Measurements from ENCODE around the gene PSMB2.

PSMB2 gene

DNA sequence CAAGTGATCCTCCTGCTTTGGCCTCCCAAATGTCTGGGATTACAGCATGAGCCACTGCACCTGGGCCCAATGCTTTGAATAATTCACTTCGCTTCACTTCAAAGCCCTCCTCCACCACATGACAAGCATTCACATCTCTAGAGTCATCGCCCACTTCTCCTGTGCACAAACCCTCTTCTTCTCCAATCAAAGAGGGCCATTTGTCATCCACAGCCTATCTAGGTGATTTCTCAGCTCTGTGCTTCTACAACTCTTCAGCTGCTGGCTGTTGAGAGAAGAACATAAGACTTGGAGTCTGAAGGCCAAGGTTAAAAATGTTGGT, 20.1 kb upstream of the PSMB2 start:
- Histone ChIP-seq H3K9ac (ENCODE audit: low read length) (no peak overlapping the region), H3K36me3 (ENCODE audit: control insufficient read depth, insufficient read depth, low read length) (no peaks in the 10 kb centered on the region), H3K4me1 (ENCODE audit: control insufficient read depth, insufficient read depth, low read length) (no peaks in the 10 kb centered on the region), H3K4me3 (ENCODE audit: low read length) (no peak overlapping the region), H3K27me3 (ENCODE audit: control insufficient read depth, insufficient read depth, low read length) (peaks cover 6% of the 10 kb centered on the region), H3K9me3 (ENCODE audit: control insufficient read depth, low read length) (no peaks in the 10 kb centered on the region)

GRCh38 chr1:35660581-35661473, 19.5 kb upstream of the PSMB2 start:
- Histone ChIP-seq H3K9ac (ENCODE audit: low read length) (no peak overlapping the region), H3K27me3 (ENCODE audit: control insufficient read depth, insufficient read depth, low read length) (peaks cover 6% of the 10 kb centered on the region), H3K4me3 (ENCODE audit: low read length) (no peak overlapping the region), H3K4me1 (ENCODE audit: control insufficient read depth, insufficient read depth, low read length) (no peaks in the 10 kb centered on the region), H3K9me3 (ENCODE audit: control insufficient read depth, low read length) (no peaks in the 10 kb centered on the region), H3K36me3 (ENCODE audit: control insufficient read depth, insufficient read depth, low read length) (no peaks in the 10 kb centered on the region)

- H3K4me3 ChIP-seq (ENCODE audit: low read length) = no peak overlapping the region
- no peaks in the 10 kb centered on the region for H3K9me3 ChIP-seq (ENCODE audit: control insufficient read depth, low read length)
- no peaks in the 10 kb centered on the region for H3K36me3 ChIP-seq (ENCODE audit: control insufficient read depth, insufficient read depth, low read length)
- H3K9ac ChIP-seq (ENCODE audit: low read length) = no peak overlapping the region
- peaks cover 6% of the 10 kb centered on the region for H3K27me3 ChIP-seq (ENCODE audit: control insufficient read depth, insufficient read depth, low read length)
- no peaks in the 10 kb centered on the region for H3K4me1 ChIP-seq (ENCODE audit: control insufficient read depth, insufficient read depth, low read length)
These were observed 18.3 kb upstream of the PSMB2 start for GRCh38 chr1:35659589-35659988.

DNA sequence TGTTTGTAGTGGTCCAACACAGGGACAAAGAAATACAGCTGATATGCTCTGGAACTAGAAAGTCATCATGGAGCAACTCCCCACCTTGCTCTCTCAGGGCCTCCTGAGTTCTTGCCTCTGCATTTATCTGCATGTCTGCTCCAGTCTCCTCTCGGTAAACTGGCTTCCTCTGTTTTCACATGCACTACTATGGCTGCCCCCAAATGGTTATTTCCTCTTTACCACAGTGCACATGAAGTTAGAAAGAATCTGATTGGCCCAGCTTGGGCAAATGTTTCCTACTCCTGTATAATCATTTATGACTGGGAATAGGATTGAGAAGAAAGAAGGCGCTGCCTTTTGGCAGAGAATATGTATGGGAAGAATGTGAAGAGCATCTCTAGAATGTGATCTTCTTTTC, 16.5 kb upstream of the PSMB2 start:
- H3K9me3 ChIP-seq (ENCODE audit: control insufficient read depth, low read length) = no peaks in the 10 kb centered on the region
- peaks cover 6% of the 10 kb centered on the region for H3K27me3 ChIP-seq (ENCODE audit: control insufficient read depth, insufficient read depth, low read length)
- no peak overlapping the region for H3K9ac ChIP-seq (ENCODE audit: low read length)
- H3K4me3 ChIP-seq (ENCODE audit: low read length) = no peak overlapping the region
- no peaks in the 10 kb centered on the region for H3K4me1 ChIP-seq (ENCODE audit: control insufficient read depth, insufficient read depth, low read length)
- H3K36me3 ChIP-seq (ENCODE audit: control insufficient read depth, insufficient read depth, low read length) = no peaks in the 10 kb centered on the region

DNA sequence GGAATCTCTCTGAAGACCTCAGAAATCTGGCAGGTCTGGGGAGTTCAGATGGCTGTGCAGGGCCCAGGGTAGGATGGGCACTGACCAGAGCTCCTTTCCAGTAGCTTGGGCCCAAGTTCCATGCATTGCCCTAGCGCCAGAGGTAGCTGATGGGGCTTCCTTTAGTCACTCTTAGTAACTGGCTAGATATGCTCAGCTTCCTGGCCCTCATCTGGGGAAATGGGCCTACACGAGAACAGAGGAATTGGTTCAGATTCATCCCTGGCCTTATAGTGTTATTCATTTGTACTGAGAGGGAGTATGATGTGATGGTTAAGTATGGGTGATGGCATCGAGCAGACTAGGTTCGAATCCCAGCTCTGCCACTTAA, 15.5 kb upstream of the PSMB2 start:
- H3K36me3 ChIP-seq (ENCODE audit: control insufficient read depth, insufficient read depth, low read length) = no peaks in the 10 kb centered on the region
- H3K4me3 ChIP-seq (ENCODE audit: low read length) = no peak overlapping the region
- H3K4me1 ChIP-seq (ENCODE audit: control insufficient read depth, insufficient read depth, low read length) = no peaks in the 10 kb centered on the region
- H3K9me3 ChIP-seq (ENCODE audit: control insufficient read depth, low read length) = no peaks in the 10 kb centered on the region
- peaks cover 6% of the 10 kb centered on the region for H3K27me3 ChIP-seq (ENCODE audit: control insufficient read depth, insufficient read depth, low read length)
- no peak overlapping the region for H3K9ac ChIP-seq (ENCODE audit: low read length)

GRCh38 chr1:35656148-35656862, 15.0 kb upstream of the PSMB2 start:
- H3K9me3 ChIP-seq (ENCODE audit: control insufficient read depth, low read length) = no peaks in the 10 kb centered on the region
- H3K9ac ChIP-seq (ENCODE audit: low read length) = no peak overlapping the region
- no peak overlapping the region for H3K4me3 ChIP-seq (ENCODE audit: low read length)
- no peaks in the 10 kb centered on the region for H3K36me3 ChIP-seq (ENCODE audit: control insufficient read depth, insufficient read depth, low read length)
- peaks cover 6% of the 10 kb centered on the region for H3K27me3 ChIP-seq (ENCODE audit: control insufficient read depth, insufficient read depth, low read length)
- H3K4me1 ChIP-seq (ENCODE audit: control insufficient read depth, insufficient read depth, low read length) = no peaks in the 10 kb centered on the region

GRCh38 chr1:35655196-35655595, 13.9 kb upstream of the PSMB2 start:
- Histone ChIP-seq H3K27me3 (ENCODE audit: control insufficient read depth, insufficient read depth, low read length) (peaks cover 6% of the 10 kb centered on the region), H3K4me1 (ENCODE audit: control insufficient read depth, insufficient read depth, low read length) (no peaks in the 10 kb centered on the region), H3K9me3 (ENCODE audit: control insufficient read depth, low read length) (no peaks in the 10 kb centered on the region), H3K9ac (ENCODE audit: low read length) (no peak overlapping the region), H3K36me3 (ENCODE audit: control insufficient read depth, insufficient read depth, low read length) (no peaks in the 10 kb centered on the region), H3K4me3 (ENCODE audit: low read length) (no peak overlapping the region)

GRCh38 chr1:35650416-35650815, 9.1 kb upstream of the PSMB2 start:
- no peak overlapping the region for H3K9ac ChIP-seq (ENCODE audit: low read length)
- no peak overlapping the region for H3K4me3 ChIP-seq (ENCODE audit: low read length)
- H3K4me1 ChIP-seq (ENCODE audit: control insufficient read depth, insufficient read depth, low read length) = no peaks in the 10 kb centered on the region
- H3K36me3 ChIP-seq (ENCODE audit: control insufficient read depth, insufficient read depth, low read length) = no peaks in the 10 kb centered on the region
- H3K9me3 ChIP-seq (ENCODE audit: control insufficient read depth, low read length) = no peaks in the 10 kb centered on the region
- H3K27me3 ChIP-seq (ENCODE audit: control insufficient read depth, insufficient read depth, low read length) = peaks cover 4% of the 10 kb centered on the region

- no peaks in the 10 kb centered on the region for H3K4me1 ChIP-seq (ENCODE audit: control insufficient read depth, insufficient read depth, low read length)
- H3K36me3 ChIP-seq (ENCODE audit: control insufficient read depth, insufficient read depth, low read length) = no peaks in the 10 kb centered on the region
- H3K9ac ChIP-seq (ENCODE audit: low read length) = no peak overlapping the region
- H3K9me3 ChIP-seq (ENCODE audit: control insufficient read depth, low read length) = no peaks in the 10 kb centered on the region
- H3K27me3 ChIP-seq (ENCODE audit: control insufficient read depth, insufficient read depth, low read length) = peaks cover 11% of the 10 kb centered on the region
- no peak overlapping the region for H3K4me3 ChIP-seq (ENCODE audit: low read length)
These were observed 4.7 kb upstream of the PSMB2 start for GRCh38 chr1:35646043-35646442.

- no peak overlapping the region for H3K4me3 ChIP-seq (ENCODE audit: low read length)
- H3K4me1 ChIP-seq (ENCODE audit: control insufficient read depth, insufficient read depth, low read length) = no peaks in the 10 kb centered on the region
- H3K27me3 ChIP-seq (ENCODE audit: control insufficient read depth, insufficient read depth, low read length) = peaks cover 11% of the 10 kb centered on the region
- H3K9ac ChIP-seq (ENCODE audit: low read length) = no peak overlapping the region
- H3K36me3 ChIP-seq (ENCODE audit: control insufficient read depth, insufficient read depth, low read length) = no peaks in the 10 kb centered on the region
- no peaks in the 10 kb centered on the region for H3K9me3 ChIP-seq (ENCODE audit: control insufficient read depth, low read length)
These were observed 2.9 kb upstream of the PSMB2 start for GRCh38 chr1:35644204-35644603.

- Histone ChIP-seq H3K4me3 (ENCODE audit: low read length) (peak overlapping the region; percentile 51), H3K9ac (ENCODE audit: low read length) (peak overlapping the region; percentile 89), H3K9me3 (ENCODE audit: control insufficient read depth, low read length) (no peaks in the 10 kb centered on the region), H3K27me3 (ENCODE audit: control insufficient read depth, insufficient read depth, low read length) (peaks cover 11% of the 10 kb centered on the region), H3K36me3 (ENCODE audit: control insufficient read depth, insufficient read depth, low read length) (no peaks in the 10 kb centered on the region), H3K4me1 (ENCODE audit: control insufficient read depth, insufficient read depth, low read length) (no peaks in the 10 kb centered on the region)
These were observed 1.2 kb upstream of the PSMB2 start for GRCh38 chr1:35642471-35642955.

GRCh38 chr1:35640380-35641232, 720 bp downstream of the PSMB2 start:
- H3K4me3 ChIP-seq (ENCODE audit: low read length) = peak overlapping the region; percentile 51
- H3K9ac ChIP-seq (ENCODE audit: low read length) = peak overlapping the region; percentile 89
- no peaks in the 10 kb centered on the region for H3K9me3 ChIP-seq (ENCODE audit: control insufficient read depth, low read length)
- H3K27me3 ChIP-seq (ENCODE audit: control insufficient read depth, insufficient read depth, low read length) = peaks cover 9% of the 10 kb centered on the region
- no peaks in the 10 kb centered on the region for H3K36me3 ChIP-seq (ENCODE audit: control insufficient read depth, insufficient read depth, low read length)
- H3K4me1 ChIP-seq (ENCODE audit: control insufficient read depth, insufficient read depth, low read length) = no peaks in the 10 kb centered on the region

Measured in mucosa of stomach (tissue), 1 donor.